ENCODE data around the gene C16orf74. TPM values are rescaled to one million over a fixed set of nuclear protein-coding genes. Genes with fewer than 3 reads are reported as not detected.

The C16orf74 gene
- total and polyA plus RNA-seq, 2 of the 8 experiments (the other 6 are each of a cell fraction or from before 2014, with no cell fraction given): 7.3 to 9.3 TPM

DNA sequence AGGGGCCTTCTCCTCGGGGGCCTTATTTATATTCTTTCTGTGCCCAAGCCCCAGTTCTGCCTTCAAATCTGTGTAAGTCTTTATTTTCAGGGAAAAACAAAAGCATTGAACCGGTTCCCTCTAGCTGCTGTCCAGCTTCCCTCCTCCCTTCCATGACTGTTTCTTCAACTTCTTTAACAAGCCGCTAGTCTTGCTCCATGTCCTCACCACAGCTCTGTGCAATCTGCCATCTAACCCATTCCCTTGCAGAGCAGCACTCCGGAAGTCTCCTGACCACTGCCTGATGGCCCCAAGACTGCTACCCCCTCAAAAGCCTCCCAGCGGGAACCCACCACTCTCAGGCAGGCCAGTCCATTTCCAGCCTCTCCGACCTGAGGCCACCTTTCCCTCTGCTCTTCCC, 31.6 kb upstream of the C16orf74 start (continued):
- TF ChIP-seq SIN3A (conservative IDR thresholded peaks at IDR 0.05 in 1 of 2, IDR thresholded peaks at IDR 0.05 in 1 of 2; ENCODE audit: low read depth in 1 of 2, low read length in 2 of 2) (no peak), BRCA1 (IDR thresholded peaks at IDR 0.05; ENCODE audit: low read depth, low read length) (no peak), ASH2L (IDR thresholded peaks at IDR 0.05; ENCODE audit: low read length) (no peak), POLR2AphosphoS5 (IDR thresholded peaks at IDR 0.05; ENCODE audit: low read depth, low read length) (no peak), CHD1 (IDR thresholded peaks at IDR 0.05; ENCODE audit: low read depth, low read length) (no peak), SIRT6 (IDR thresholded peaks at IDR 0.05; ENCODE audit: low read length) (no peak), GABPA (IDR thresholded peaks at IDR 0.05; ENCODE audit: borderline replicate concordance, insufficient read depth, low read length) (no peak), BCL11A (IDR thresholded peaks at IDR 0.05; ENCODE audit: low read depth in 2 of 2, low read length in 2 of 2) (no peak), RXRA (IDR thresholded peaks at IDR 0.05; ENCODE audit: insufficient read depth, low read depth, low read length) (no peak)
